Inferior parietal cortex (tissue), 1 donor: ENCODE results near the gene DNAJC5.
"Not testable (repeated sequence)": the region's sequence is repeated elsewhere in the genome, so short reads cannot be mapped to it uniquely, and the experiment has no call there.

Experiments
- DNase-seq: peaks from one replicate; pipeline ENCODE4 v3.0.0-alpha.2; 2016; ENCODE audit errors: extremely low spot score

DNAJC5 gene

DNA sequence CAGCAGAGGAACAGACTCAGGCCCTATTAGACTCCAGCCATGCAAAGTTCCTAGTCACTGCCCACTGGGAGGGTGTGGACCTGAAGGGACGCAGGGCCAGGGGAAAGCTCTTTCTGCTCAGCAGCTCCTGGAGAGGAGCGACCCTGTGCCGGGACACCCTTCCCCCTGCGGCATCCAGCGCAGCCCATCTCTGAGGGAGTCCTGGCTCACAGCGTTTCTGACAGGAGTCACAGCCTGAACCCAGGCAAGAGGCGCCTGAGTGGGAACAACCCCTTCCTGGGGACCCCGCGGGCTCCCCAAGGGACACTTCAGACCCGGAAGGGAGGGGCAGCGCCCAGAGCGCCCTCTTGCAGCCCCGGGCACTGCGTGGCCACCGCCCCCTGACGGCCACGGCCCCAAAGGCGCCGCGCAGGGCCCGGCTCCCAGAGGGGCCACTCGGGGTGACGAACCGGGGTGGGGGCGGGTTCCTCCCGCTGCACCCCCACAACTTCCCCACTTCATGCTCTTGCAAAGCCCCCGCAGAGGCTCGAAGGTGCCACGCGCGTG lies 60.4 kb downstream of the DNAJC5 start:
- peak; percentile 24 for DNase-seq

DNA sequence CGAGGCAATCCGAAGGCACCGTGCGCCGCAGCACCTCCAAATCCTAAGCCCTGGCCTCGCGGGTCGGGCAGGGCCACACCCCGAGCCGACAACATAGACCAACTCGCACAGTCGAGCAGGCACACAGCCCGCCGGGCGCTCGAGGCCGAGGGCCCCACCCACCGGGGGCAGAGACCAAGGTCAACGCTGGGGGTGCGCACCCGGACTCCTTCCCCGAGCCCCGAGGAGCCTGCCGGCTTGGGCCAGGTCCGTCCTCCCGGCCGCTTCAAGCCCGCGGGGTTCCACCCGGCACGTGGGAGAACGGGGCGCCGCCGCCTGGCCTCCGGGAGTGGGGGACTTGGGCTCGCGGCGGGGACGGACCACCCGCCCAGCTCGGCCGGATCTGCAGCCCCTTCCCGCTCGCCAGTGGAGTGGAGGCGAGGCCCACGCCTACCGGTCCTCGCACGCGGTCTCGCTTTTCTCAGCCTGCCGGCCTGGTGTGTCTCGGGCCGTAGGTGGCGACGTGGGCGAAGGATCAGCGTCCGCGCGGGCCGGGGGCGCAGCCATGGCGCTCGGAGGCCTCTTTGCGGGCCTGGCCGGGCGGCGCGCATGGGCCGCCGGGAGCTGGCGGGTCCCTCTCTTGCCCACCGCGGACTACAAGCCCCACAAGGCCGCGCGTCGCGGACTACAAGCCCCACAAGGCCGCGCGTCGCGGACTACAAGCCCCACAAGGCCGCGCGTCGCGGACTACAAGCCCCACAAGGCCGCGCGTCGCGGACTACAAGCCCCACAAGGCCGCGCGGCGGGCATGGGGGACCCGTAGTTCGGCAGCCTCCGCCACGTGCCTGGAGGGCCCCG lies 61.1 kb downstream of the DNAJC5 start, which contains the start of gene UCKL1:
UCKL1 (minus strand) TSS at position 590 of the 837 bp plus-strand sequence; CDS start at position 546, 44 bp downstream.
- DNase-seq: peak; percentile 77

GRCh38 chr20:63956664-63957003 lies 61.7 kb downstream of the DNAJC5 start:
- DNase-seq: no peak

- DNase-seq: no peak
These were observed 62.2 kb downstream of the DNAJC5 start for GRCh38 chr20:63957004-63957689.

GRCh38 chr20:63957690-63958441 lies 62.9 kb downstream of the DNAJC5 start:
- DNase-seq: no peak

DNA sequence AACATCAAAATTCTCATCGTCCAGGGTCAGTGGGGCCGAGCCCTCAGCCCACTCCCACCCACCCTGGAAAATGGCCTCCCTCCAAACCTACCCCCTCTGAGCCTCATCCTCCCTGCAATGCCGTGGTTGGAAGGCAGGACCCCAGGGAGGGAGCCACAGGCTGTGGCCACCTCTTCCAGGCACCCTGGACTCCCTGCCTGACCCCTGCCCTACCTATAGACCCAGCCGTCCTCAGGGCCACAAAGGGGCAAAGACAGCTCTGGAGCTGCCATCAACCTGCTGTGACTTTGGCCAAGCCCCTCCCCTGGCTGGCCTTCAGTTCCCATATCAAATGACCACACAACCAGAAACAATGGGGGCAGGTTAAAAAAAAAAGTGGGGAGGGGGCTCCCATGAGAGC lies 63.5 kb downstream of the DNAJC5 start:
- DNase-seq: no peak

GRCh38 chr20:63958964-63959698 lies 64.2 kb downstream of the DNAJC5 start:
- DNase-seq: no peak

DNA sequence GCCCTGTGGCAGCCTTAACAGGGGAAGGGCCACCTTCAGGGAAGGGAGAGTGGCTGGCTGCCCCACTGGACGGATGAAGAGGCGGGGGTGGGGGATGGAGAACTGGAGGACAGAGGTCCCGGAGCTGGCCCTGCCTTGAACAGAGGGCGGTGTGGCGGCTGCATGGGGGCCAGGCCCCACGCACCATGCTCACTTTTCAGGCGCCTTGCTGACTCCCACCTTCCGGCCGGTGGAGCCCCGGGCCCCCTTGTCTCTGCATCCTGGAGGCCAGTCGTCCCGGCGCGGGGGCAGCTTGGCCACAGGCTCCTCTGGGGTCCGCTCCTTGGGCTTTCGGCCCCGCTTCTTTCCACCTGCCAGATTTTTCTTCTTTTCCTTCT lies 64.8 kb downstream of the DNAJC5 start:
- DNase-seq: no peak

DNA sequence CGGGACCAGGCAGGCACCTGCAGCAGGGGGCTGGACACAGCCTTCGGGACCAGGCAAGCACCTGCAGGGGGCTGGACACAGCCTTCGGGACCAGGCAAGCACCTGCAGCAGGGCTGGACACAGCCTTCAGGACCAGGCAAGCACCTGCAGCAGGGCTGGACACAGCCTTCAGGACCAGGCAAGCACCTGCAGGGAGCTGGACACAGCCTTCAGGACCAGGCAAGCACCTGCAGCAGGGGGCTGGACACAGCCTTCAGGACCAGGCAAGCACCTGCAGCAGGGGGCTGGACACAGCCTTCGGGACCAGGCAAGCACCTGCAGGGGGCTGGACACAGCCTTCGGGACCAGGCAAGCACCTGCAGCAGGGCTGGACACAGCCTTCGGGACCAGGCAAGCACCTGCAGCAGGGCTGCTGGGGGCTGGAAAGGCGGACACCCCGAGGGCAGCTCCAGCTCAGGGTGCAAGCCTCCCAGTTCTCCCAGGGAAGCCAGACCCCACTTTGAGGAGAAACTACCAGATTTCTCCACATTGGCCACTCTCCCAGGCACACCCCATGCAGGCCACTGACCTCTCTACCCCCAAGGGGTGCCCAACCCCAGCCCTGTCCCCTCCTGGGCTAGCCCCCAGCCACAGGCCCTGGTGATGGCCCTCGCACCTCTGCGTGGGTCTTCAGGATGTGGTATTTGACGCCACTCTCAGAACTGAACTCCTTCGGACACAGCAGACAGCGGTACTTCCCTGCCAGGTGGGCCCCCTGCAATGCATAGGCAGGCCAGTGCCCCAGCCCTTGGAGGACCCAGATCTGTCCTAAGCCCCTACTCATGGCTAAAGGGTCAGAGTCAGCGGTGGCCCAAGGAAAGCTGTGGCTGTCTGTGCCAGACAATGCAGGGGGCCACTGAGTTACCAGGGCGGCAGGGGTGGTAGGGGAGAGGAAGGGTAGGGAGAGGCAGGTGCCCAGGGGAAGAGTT lies 66.0 kb downstream of the DNAJC5 start:
- not testable (repeated sequence) for DNase-seq

- DNase-seq: no peak
These were observed 66.9 kb downstream of the DNAJC5 start for GRCh38 chr20:63961664-63962425.

DNA sequence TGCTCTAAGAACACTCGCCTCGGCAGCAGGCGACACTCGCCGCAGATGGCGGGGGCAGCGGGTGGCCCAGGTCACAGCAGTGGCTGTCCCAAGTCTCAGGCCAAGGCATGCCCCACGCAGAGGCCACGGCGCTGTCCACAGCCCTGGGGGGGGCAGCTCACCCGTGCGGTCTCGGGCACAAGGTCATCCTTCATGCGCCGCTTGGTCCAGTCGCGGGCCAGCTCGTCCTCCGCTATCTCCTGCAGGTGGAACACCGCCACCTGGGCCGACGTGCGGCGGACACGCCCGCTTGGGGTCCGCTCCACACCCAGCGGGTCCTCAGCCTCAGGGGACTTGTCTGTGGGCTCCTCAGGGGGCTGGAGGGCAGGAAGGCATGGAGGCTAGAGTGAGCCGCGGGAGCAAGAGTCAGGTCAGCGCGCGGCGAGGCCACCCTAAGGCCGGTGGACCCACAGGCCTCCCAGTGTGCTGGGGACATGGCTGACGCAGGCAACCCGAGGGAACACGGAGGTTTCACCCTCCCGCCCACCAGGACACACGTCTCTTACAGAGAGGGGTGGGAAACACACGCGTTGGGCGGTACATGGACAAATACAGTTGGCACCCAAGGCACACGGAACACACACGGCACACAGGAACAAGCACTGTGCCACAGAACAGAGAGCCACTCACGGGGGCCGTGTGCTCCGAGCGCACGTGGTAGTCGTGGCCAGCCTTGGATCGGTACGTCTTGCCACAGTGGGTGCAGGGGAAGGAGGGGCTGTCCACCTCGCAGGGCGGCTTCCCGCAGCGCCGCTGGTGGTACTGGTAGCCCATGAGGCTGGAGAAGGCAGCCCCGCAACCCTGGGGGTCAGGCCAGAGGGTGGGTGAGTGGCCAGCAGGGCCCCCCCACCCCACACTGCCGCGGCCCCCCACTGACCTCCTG lies 67.8 kb downstream of the DNAJC5 start:
- no peak for DNase-seq

GRCh38 chr20:63963348-63963741 lies 68.4 kb downstream of the DNAJC5 start:
- DNase-seq: no peak

- DNase-seq: no peak
These were observed 68.9 kb downstream of the DNAJC5 start for GRCh38 chr20:63963784-63964301.

GRCh38 chr20:63964412-63964811 lies 69.5 kb downstream of the DNAJC5 start:
- DNase-seq: no peak

DNA sequence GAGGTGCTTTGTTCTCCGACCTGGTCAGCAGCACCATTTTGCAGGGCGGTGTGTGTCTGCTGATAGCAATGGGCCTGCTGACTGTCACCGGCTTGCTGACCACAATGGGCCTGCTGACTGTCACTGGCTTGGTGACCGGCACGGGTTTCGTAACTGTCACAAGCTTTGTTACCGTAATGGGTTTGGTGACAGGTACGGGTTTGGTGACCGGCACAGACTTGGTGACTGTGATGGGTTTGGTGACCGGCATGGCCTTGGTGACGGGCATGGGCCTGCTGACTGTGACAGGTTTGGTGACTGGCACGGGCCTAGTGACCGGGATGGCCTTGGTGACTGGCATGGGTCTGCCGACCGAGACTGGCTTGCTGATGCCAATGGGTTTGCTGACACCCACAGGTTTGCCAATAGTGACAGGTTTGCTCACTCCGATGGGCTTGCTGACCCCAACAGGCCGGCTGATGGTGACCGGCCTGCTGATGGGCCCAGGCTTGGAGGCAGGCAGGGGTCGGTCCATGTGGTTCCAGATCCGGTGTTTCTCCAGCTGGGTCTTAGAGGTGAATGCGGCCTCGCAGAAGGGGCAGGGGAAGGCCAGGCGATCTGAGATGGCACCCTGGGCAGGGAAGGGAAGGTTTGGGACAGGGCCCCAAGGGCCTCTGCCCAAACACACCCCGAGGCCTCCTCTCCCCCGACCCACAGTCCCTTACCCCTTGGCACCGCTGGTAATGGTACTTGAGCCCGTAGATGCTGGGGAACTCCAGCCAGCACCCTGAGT lies 71.4 kb downstream of the DNAJC5 start:
- no peak for DNase-seq

- no peak for DNase-seq
These were observed 72.0 kb downstream of the DNAJC5 start for GRCh38 chr20:63966944-63967322.

DNA sequence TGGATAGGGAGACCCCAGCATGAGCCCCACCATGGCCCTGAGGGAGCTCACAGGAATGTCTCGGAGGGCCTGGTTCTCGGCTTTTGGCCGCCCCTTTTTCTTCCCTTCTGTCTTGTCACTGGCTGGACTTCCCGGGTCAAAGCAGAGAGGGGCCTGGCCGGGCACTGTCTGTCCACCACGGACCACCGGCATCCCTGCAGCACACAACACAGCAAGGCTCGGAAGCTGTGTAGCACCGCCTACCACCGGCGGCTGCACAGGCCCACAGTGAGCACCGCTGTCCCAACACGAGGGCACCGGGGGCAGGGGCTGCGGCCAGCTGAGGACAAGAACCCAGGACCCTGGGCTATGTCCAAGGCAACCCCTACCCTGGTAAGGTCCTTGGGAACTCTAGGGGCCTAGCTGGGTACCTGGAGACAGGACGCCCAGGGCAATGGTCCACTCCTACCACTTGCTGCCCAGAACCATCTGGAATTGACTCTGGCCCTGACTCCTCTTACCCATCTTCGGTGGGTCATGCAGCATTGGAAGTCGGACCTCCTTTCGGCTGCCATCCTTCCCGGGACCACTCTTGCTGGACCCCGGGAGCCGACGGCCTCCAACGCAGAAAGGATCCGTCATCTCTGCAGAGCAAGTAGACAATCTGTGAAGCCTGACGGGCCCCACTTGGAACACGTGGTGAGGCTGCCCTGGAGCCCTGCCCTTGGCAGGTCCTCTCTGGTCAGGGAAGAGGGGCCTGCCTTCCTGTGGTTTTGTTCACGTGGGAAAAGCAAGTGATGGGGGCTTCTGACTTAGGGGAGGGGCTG lies 72.6 kb downstream of the DNAJC5 start:
- no peak for DNase-seq
